Adrenal gland (tissue), 5 donors: ENCODE results near the gene AGAP1.

Experiments
- POLR2A ChIP-seq, 2 donors: fragments of 450-650 bp; IDR thresholded peaks; one replicate each; pipeline ENCODE4 v1.6.1; 2017; ENCODE audit warnings: antibody characterized with exemption in 2 of 2, mild to moderate bottlenecking in 2 of 2, moderate library complexity in 1 of 2
- TF ChIP-seq, protein P1 (sequence below), 6 experiments: fragments of 450-650 bp in 4 of 6; fragments of 200-600 bp in 2 of 6; sonication (generic) in 1 of 6; IDR thresholded peaks; 1 replicate in 5 of 6; 2 replicates in 1 of 6; pipeline versions ENCODE4 v1.5.1 to v1.8.0; 2016 to 2021; ENCODE audit warnings: antibody characterized with exemption in 6 of 6, mild to moderate bottlenecking in 2 of 6, moderate library complexity in 1 of 6
- donor health status: DM: no; HTN: no; CAD: no.

DNA sequence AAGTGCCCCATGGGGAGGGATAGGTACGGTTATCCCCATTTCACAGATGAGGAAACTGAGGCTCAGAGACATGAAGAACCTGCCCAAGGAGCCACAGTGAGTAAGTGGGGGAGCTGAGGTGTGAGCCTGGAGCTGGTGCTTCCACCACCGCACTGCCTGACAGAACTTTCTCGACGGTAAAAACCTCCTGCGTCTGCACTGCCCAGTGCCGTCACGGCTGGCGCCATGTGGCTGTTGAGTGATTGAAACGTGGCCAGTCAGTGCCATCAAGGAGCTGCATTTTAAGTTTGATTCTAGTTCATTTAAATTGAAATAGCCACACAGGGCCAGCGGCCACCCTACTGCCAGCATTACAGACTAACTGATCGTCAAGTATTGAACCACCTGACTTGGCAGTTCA is 217.1 kb downstream of the AGAP1 start:
- TF ChIP-seq, protein P1, sequence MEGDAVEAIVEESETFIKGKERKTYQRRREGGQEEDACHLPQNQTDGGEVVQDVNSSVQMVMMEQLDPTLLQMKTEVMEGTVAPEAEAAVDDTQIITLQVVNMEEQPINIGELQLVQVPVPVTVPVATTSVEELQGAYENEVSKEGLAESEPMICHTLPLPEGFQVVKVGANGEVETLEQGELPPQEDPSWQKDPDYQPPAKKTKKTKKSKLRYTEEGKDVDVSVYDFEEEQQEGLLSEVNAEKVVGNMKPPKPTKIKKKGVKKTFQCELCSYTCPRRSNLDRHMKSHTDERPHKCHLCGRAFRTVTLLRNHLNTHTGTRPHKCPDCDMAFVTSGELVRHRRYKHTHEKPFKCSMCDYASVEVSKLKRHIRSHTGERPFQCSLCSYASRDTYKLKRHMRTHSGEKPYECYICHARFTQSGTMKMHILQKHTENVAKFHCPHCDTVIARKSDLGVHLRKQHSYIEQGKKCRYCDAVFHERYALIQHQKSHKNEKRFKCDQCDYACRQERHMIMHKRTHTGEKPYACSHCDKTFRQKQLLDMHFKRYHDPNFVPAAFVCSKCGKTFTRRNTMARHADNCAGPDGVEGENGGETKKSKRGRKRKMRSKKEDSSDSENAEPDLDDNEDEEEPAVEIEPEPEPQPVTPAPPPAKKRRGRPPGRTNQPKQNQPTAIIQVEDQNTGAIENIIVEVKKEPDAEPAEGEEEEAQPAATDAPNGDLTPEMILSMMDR (IDR thresholded peaks at IDR 0.05): no peak
- TF ChIP-seq POLR2A (IDR thresholded peaks at IDR 0.05): no peak
